Large intestine (tissue), 3 donors: Measurements from ENCODE around the gene CLSTN1. TPM values are rescaled to one million over a fixed set of nuclear protein-coding genes. Genes with fewer than 3 reads are reported as not detected.

Source experiments
- DNase-seq, 2 donors: peaks; one replicate each; pipeline versions ENCODE4 v3.0.0 to v3.0.0-alpha.2; 2013
- H3K27ac ChIP-seq: one replicate; pipeline ENCODE4 v1.5.1; 2013; ENCODE audit warnings: low read length
- H3K27me3 ChIP-seq: 2 replicates; pipeline ENCODE4 v1.6.1; 2013; ENCODE audit warnings: low read length; ENCODE audit not compliant: control insufficient read depth, insufficient read depth
- H3K36me3 ChIP-seq: 2 replicates; pipeline ENCODE4 v1.6.1; 2013; ENCODE audit warnings: low read length; ENCODE audit not compliant: control insufficient read depth, insufficient read depth
- H3K4me1 ChIP-seq: one replicate; pipeline ENCODE4 v1.6.1; 2013; ENCODE audit warnings: low read length; ENCODE audit not compliant: control insufficient read depth, insufficient read depth
- H3K4me3 ChIP-seq: one replicate; pipeline ENCODE4 v1.5.1; 2013; ENCODE audit warnings: low read length
- H3K9me3 ChIP-seq: one replicate; pipeline ENCODE4 v1.6.1; 2013; ENCODE audit warnings: mild to moderate bottlenecking, low read depth, low read length, moderate library complexity; ENCODE audit not compliant: control insufficient read depth
- WGBS: methylation state at CpG from one replicate; pipeline ENCODE4 v1.1.5; 2013; ENCODE audit warnings: low lambda C conversion rate; ENCODE audit not compliant: insufficient coverage; 5-methylcytosine and 5-hydroxymethylcytosine counted together
- polyA plus RNA-seq: library from polyadenylated mRNA; unstranded; fragments of 120-200 nt; gene quantifications from one replicate; pipeline ENCODE4 v1.2.1, GENCODE V29; 2013

The CLSTN1 gene
- polyA plus RNA-seq, 1 donor = 66.2 TPM

DNA sequence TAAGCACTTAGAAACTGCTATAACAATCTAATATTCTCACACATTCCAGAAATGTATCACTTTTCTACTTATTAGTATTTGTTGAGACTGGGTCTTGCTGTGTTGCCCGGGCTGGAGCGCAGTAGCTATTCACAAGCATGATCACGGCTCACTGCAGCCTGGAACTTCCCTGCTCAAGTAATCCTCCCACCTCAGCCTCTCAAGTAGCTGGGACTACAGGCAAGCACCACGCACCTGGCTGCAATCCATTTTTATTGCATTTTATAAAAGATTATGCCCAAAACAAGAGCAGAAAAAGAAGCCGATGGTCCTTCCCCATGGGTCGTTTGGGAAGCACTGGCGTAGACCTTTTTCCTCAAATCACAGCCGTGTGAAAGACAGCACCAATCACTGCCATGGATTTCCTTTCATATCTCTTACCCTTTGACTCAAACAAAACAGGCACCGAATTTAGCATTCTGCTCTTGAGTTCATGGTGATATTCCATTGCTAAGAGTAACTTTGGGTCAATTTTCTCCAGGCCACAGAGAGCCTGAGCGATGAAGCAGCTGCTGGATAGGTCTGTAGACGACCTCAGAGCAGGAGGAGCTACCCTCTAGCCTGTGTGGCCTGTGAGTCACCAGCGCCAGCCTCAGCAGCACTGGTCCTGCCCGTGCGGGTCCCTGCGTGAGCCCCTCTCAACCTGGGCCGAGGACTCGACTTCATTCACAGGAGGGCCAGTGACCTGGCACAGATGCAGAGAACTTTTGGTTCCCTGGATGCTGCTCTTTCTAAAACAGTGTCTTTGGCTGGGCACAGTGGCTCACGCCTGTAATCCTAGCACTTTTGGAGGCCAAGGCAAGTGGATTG, 91.4 kb downstream of the CLSTN1 start:
- Histone ChIP-seq H3K36me3 (peaks cover 94% of the 10 kb centered on the region), H3K4me3 (no peak overlapping the region)
- no CpG with 5 or more reads among the region's 18 CpGs for WGBS

DNA sequence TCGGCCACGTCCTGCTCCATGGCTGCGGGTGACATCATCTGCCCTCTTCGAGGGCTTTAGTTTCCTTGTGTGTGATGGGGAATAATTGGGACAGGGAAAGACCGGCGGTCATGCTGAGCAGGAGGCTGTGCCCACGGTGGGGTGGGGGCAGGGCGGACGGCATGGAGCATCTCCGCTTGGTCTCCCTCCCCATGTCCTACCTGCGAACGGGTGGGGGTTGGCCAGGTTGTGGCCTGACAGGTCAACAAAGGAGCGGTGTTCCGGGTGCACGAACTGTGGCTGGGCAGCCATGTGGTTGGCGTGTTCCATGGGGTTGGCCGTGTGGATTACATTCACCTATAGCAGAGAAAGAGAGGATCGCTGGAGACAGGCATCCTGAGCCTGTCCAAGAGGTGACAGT, 92.2 kb downstream of the CLSTN1 start:
- no peak overlapping the region for H3K27ac ChIP-seq
- no peaks in the 10 kb centered on the region for H3K9me3 ChIP-seq
- whole genome bisulfite sequencing = no CpG with 5 or more reads among the region's 18 CpGs
- no peak overlapping the region for H3K4me3 ChIP-seq
- H3K36me3 ChIP-seq = peaks cover 94% of the 10 kb centered on the region
- no peaks in the 10 kb centered on the region for H3K4me1 ChIP-seq
- no peaks in the 10 kb centered on the region for H3K27me3 ChIP-seq
- no peak for DNase-seq

More for the DNA sequence above, 91.4 kb downstream of the CLSTN1 start:
- H3K27ac ChIP-seq = no peak overlapping the region
- H3K4me1 ChIP-seq = no peaks in the 10 kb centered on the region
- DNase-seq = no peak
- H3K9me3 ChIP-seq = no peaks in the 10 kb centered on the region
- H3K27me3 ChIP-seq = no peaks in the 10 kb centered on the region

DNA sequence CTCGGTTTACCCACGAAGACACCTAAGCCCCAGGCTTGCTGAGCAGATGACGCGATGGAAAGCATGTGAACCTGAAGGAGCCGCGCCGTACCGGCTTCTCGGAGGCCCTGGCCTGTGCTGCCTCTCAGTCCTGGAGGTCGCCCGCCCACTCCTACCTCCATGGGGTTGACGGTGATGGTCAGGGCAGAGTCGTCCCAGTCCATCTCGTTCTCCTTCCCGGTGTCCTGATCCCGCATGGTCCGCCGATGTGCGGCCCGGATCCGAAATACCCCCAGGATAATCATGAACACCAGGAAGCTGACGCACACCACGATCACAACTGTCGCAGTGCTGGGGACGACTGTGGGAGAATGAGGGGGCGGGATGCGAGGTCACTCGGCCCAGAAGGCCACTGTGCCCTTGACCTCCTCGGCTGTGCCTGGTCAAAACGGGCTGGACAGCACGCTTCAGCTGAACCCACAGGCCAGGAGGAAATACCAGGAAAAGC, 92.7 kb downstream of the CLSTN1 start:
- H3K27ac ChIP-seq = no peak overlapping the region
- no CpG with 5 or more reads among the region's 31 CpGs for WGBS
- no peak for DNase-seq
- no peaks in the 10 kb centered on the region for H3K4me1 ChIP-seq
- no peaks in the 10 kb centered on the region for H3K27me3 ChIP-seq
- H3K4me3 ChIP-seq = no peak overlapping the region
- H3K9me3 ChIP-seq = no peaks in the 10 kb centered on the region
- H3K36me3 ChIP-seq = peaks cover 89% of the 10 kb centered on the region

DNA sequence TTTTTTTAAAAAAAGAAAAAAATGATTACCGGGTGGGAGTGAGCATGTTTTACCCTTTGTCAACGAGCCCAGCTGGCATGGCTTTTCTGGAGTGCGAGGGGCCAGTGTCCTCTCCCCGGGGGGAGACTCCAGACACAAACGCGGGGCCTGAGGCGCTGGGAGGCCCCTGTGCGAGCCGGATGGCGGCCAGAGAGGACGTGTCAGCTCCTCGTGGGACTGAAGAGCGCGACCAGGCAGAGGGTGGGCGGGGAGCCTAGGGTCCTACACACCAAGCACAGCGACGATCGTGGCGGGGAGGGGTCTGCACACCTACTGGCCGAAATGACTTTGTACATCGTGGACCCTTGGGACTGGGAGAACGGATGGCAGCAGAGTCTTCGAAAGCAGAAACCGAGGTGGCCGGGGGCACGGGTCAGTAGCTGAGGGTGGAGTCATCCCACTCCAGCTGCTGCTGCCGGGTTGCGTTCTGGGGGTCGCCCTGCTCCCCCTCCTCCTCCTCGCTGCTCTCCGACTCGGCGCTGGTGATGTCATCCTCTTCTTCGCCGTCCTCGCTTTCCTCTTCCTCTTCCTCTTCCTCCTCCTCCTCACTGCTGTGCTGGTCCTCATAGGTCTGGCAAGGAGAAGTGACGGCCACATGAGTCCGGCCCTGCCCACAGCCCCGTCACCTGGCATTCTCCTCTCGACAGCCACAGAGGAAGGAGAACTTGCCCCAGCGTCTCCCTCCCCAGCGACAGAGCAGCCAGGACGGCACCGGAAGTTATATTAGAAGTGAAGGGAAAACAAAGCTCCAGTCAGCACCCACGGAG, 93.5 kb downstream of the CLSTN1 start:
- WGBS = no CpG with 5 or more reads among the region's 45 CpGs

DNA sequence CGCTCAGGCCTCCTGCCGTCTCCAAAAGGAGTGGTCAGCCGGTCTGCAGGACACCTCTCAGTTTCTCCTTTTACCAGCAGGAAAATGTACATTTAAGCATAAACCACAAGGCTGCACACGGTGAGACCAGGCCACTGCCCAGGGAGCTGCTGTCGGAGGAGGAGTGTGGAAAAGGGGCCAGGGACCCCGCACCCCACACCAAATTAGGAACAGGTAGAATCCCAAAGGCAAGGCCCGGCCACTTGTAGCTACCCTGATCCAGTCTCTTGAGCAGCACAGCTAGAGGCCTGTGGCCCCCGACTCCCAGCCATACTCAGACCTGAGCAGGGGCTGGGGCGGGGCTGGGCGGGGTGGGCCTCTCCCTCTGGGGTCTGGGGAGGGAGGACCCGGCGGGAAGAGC, 94.2 kb downstream of the CLSTN1 start:
- H3K27me3 ChIP-seq = no peaks in the 10 kb centered on the region
- no peaks in the 10 kb centered on the region for H3K4me1 ChIP-seq
- no peak overlapping the region for H3K27ac ChIP-seq
- H3K36me3 ChIP-seq = peaks cover 79% of the 10 kb centered on the region
- no peaks in the 10 kb centered on the region for H3K9me3 ChIP-seq
- no peak overlapping the region for H3K4me3 ChIP-seq
- no CpG with 5 or more reads among the region's 12 CpGs for WGBS
- DNase-seq = no peak

More for the DNA sequence above, 93.5 kb downstream of the CLSTN1 start:
- H3K4me1 ChIP-seq = no peaks in the 10 kb centered on the region
- H3K36me3 ChIP-seq = peaks cover 83% of the 10 kb centered on the region
- no peak overlapping the region for H3K27ac ChIP-seq
- no peaks in the 10 kb centered on the region for H3K9me3 ChIP-seq
- no peaks in the 10 kb centered on the region for H3K27me3 ChIP-seq
- no peak overlapping the region for H3K4me3 ChIP-seq
- DNase-seq = no peak

DNA sequence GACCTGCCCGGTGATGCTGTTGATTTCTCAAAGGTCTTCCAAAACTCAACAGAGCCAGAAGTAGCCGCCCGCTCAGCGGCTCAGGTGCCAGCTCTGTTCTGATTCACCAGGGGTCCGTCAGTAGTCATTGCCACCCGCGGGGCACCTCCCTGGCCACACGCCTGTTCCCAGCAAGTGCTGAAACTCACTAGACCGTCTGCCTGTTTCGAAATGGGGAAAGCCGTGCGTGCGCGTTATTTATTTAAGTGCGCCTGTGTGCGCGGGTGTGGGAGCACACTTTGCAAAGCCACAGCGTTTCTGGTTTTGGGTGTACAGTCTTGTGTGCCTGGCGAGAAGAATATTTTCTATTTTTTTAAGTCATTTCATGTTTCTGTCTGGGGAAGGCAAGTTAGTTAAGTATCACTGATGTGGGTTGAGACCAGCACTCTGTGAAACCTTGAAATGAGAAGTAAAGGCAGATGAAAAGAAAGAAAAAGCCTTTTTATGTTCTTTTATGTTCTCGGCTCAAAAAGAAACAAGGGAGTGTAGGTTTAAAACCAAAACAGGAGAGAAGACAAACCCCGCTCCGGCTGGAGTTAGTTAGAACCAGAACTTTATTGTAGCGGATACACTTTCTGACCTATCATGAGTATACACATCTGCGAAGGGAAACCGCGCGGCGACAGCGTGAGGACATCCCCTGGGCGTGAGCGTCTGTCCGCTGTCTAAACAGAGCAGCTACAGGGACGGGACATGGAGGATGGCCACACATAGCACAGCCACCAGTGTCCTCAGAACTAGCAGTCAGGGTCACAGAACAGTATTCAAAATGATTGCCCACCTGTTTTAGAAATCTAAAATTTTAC, 95.1 kb downstream of the CLSTN1 start:
- WGBS = 94% methylated on average over 5 of the region's 33 CpGs
- H3K9me3 ChIP-seq = peaks cover 3% of the 10 kb centered on the region
- peaks cover 79% of the 10 kb centered on the region for H3K36me3 ChIP-seq
- H3K27me3 ChIP-seq = no peaks in the 10 kb centered on the region
- no peak for DNase-seq
- no peaks in the 10 kb centered on the region for H3K4me1 ChIP-seq
- no peak overlapping the region for H3K27ac ChIP-seq
- H3K4me3 ChIP-seq = no peak overlapping the region

DNA sequence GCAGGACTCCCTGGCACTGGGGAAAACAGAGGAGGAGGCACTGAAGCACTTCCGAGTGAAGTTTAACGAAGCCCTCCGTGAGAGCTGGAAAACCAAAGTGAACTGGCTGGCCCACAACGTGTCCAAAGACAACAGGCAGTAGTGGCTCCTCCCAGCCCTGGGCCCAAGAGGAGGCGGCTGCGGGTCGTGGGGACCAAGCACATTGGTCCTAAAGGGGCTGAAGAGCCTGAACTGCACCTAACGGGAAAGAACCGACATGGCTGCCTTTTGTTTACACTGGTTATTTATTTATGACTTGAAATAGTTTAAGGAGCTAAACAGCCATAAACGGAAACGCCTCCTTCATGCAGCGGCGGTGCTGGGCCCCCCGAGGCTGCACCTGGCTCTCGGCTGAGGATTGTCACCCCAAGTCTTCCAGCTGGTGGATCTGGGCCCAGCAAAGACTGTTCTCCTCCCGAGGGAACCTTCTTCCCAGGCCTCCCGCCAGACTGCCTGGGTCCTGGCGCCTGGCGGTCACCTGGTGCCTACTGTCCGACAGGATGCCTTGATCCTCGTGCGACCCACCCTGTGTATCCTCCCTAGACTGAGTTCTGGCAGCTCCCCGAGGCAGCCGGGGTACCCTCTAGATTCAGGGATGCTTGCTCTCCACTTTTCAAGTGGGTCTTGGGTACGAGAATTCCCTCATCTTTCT, 96.7 kb downstream of the CLSTN1 start:
- no peaks in the 10 kb centered on the region for H3K27me3 ChIP-seq
- WGBS = 100% methylated on average over 1 of the region's 25 CpGs
- no peak for DNase-seq
- no peak overlapping the region for H3K27ac ChIP-seq
- H3K4me1 ChIP-seq = no peaks in the 10 kb centered on the region
- H3K4me3 ChIP-seq = no peak overlapping the region
- H3K36me3 ChIP-seq = peaks cover 79% of the 10 kb centered on the region
- H3K9me3 ChIP-seq = peaks cover 17% of the 10 kb centered on the region

DNA sequence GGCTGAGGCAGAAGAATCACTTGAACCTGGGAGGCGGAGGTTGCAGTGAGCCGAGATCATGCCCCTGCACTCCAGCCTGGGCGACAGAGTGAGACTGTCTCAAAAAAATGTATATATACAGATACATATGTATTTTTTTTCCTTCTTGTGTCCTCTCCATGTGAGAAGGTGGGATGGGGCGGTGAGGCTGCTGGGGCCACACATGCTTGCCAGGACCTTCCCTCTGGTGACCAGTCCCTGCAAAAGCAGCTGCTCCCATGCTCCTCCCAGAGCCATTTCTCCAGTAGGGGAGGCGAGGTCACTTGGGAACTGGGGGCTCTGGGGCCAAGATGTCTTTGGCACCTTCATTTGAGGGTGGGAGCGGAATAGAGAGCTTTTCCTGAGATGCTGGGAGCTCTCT, 97.4 kb downstream of the CLSTN1 start:
- H3K4me3 ChIP-seq = no peak overlapping the region
- DNase-seq = no peak
- no peaks in the 10 kb centered on the region for H3K4me1 ChIP-seq
- H3K27me3 ChIP-seq = no peaks in the 10 kb centered on the region
- H3K27ac ChIP-seq = no peak overlapping the region
- peaks cover 21% of the 10 kb centered on the region for H3K9me3 ChIP-seq
- peaks cover 79% of the 10 kb centered on the region for H3K36me3 ChIP-seq
- no CpG with 5 or more reads among the region's 6 CpGs for WGBS

DNA sequence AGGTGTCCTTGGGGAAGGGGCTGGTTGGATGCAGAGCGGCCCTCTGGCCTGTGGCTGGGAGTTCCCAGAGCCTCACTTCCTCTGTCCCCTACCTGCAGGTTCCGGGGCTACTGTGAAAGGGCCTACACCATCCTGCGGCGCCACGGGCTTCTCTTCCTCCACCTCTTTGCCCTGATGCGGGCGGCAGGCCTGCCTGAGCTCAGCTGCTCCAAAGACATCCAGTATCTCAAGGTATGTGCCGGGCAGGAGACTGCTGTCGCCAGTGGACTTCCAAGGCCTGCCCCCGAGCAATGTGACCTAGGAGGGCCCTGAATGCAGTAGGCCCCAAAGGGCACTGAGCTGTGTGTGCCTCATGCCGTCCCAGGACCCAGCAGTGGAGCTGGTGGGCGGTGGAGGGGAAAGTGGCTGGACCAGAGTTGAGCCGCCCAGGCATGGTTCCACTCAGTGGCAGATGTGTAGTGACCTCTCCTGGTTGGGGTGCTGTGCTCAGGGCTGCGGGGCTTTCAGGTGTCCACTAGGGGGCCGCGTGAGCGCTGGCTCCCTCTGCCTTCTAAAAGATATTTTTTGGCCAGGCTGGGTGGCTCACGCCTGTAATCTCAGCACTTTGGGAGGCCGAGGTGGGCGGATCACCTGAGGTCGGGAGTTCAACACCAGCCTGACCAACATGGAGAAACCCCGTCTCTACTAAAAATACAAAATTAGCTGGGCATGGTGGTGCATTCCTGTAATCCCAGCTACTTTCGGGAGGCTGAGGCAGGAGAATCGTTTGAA, 98.9 kb downstream of the CLSTN1 start:
- H3K4me3 ChIP-seq = no peak overlapping the region
- peaks cover 76% of the 10 kb centered on the region for H3K36me3 ChIP-seq
- H3K4me1 ChIP-seq = no peaks in the 10 kb centered on the region
- peaks cover 21% of the 10 kb centered on the region for H3K9me3 ChIP-seq
- H3K27ac ChIP-seq = no peak overlapping the region
- WGBS = no CpG with 5 or more reads among the region's 24 CpGs
- no peaks in the 10 kb centered on the region for H3K27me3 ChIP-seq
- DNase-seq = no peak
